SK-N-SH treated with all-trans-retinoic acid at 6 μM for 48 hours (cell line): ENCODE results near the gene C7orf33.

ENCODE experiments used
- BACH2 ChIP-seq: fragments of 250-450 bp; sonication (Bioruptor Pico); IDR thresholded peaks from 2 replicates; pipeline ENCODE4 v1.9.0; 2021; ENCODE audit warnings: mild to moderate bottlenecking, borderline replicate concordance
- ESRRG ChIP-seq: fragments of 250-450 bp; sonication (Bioruptor Pico); IDR thresholded peaks from 2 replicates; pipeline ENCODE4 v1.6.1; 2021; ENCODE audit warnings: mild to moderate bottlenecking
- GLIS3 ChIP-seq: fragments of 250-450 bp; sonication (Bioruptor Pico); IDR thresholded peaks from 2 replicates; pipeline ENCODE4 v1.5.0; 2020; ENCODE audit warnings: mild to moderate bottlenecking, moderate library complexity
- TCF4 ChIP-seq: fragments of 250-450 bp; sonication (Bioruptor Pico); IDR thresholded peaks from 2 replicates; pipeline ENCODE4 v1.8.0; 2021; ENCODE audit warnings: mild to moderate bottlenecking, moderate library complexity, borderline replicate concordance
- TOX ChIP-seq: fragments of 250-450 bp; sonication (Bioruptor Pico); IDR thresholded peaks from 2 replicates; pipeline ENCODE4 v1.8.0; 2021; ENCODE audit warnings: mild to moderate bottlenecking, moderate library complexity, borderline replicate concordance
- ZC3H10 ChIP-seq: fragments of 250-450 bp; sonication (Bioruptor Pico); IDR thresholded peaks from 2 replicates; pipeline ENCODE4 v1.5.1; 2021; ENCODE audit warnings: mild to moderate bottlenecking, moderate library complexity
- ZFP3 ChIP-seq: fragments of 250-450 bp; sonication (Bioruptor Pico); IDR thresholded peaks from 2 replicates; pipeline ENCODE4 v1.5.0; 2020; ENCODE audit warnings: mild to moderate bottlenecking, moderate library complexity
- ZNF70 ChIP-seq: fragments of 450-650 bp; formaldehyde crosslinking; IDR thresholded peaks from 2 replicates; pipeline ENCODE4 v1.5.0; 2020; ENCODE audit warnings: mild to moderate bottlenecking, moderate library complexity
- TF ChIP-seq, protein P1 (sequence below): fragments of 250-450 bp; sonication (Bioruptor Pico); IDR thresholded peaks from 2 replicates; pipeline ENCODE4 v1.8.0; 2020; ENCODE audit warnings: mild to moderate bottlenecking, moderate library complexity, borderline replicate concordance
- TF ChIP-seq, protein P2 (sequence below): fragments of 250-450 bp; sonication (Bioruptor Pico); IDR thresholded peaks from 2 replicates; pipeline ENCODE4 v1.5.0; 2020; ENCODE audit warnings: mild to moderate bottlenecking, moderate library complexity
- TF ChIP-seq, protein P3 (sequence below): fragments of 250-450 bp; sonication (Bioruptor Pico); IDR thresholded peaks from 2 replicates; pipeline ENCODE4 v1.5.1; 2020; ENCODE audit warnings: low read depth, mild to moderate bottlenecking, moderate library complexity
- TF ChIP-seq, protein P4 (sequence below): fragments of 250-450 bp; sonication (Bioruptor Pico); IDR thresholded peaks from 2 replicates; pipeline ENCODE4 v1.8.0; 2021; ENCODE audit warnings: low read depth, mild to moderate bottlenecking, moderate library complexity, borderline replicate concordance

DNA sequence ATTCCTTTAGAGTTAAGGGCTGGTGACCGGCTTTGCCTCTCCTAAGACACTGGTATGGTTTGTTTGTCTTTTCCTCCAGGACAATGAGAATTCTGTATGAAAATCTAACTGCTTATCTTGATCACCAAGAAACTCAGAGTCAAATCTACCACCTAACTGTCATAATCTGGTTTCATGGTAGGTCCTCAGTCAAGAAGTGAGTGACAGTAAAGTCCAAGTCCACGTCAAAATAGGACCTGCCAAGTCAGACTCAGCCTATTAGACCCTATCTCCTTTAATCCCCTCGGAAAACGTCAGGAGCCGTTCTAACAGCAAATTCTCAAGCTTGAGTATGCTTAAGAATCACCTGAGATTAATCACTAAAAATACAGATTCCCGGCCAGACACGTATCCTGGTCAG is 37.4 kb downstream of the C7orf33 start:
- TF ChIP-seq, protein P1, sequence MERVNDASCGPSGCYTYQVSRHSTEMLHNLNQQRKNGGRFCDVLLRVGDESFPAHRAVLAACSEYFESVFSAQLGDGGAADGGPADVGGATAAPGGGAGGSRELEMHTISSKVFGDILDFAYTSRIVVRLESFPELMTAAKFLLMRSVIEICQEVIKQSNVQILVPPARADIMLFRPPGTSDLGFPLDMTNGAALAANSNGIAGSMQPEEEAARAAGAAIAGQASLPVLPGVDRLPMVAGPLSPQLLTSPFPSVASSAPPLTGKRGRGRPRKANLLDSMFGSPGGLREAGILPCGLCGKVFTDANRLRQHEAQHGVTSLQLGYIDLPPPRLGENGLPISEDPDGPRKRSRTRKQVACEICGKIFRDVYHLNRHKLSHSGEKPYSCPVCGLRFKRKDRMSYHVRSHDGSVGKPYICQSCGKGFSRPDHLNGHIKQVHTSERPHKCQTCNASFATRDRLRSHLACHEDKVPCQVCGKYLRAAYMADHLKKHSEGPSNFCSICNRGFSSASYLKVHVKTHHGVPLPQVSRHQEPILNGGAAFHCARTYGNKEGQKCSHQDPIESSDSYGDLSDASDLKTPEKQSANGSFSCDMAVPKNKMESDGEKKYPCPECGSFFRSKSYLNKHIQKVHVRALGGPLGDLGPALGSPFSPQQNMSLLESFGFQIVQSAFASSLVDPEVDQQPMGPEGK (CRISPR knock-in tag): no peak
- TF ChIP-seq, protein P2, sequence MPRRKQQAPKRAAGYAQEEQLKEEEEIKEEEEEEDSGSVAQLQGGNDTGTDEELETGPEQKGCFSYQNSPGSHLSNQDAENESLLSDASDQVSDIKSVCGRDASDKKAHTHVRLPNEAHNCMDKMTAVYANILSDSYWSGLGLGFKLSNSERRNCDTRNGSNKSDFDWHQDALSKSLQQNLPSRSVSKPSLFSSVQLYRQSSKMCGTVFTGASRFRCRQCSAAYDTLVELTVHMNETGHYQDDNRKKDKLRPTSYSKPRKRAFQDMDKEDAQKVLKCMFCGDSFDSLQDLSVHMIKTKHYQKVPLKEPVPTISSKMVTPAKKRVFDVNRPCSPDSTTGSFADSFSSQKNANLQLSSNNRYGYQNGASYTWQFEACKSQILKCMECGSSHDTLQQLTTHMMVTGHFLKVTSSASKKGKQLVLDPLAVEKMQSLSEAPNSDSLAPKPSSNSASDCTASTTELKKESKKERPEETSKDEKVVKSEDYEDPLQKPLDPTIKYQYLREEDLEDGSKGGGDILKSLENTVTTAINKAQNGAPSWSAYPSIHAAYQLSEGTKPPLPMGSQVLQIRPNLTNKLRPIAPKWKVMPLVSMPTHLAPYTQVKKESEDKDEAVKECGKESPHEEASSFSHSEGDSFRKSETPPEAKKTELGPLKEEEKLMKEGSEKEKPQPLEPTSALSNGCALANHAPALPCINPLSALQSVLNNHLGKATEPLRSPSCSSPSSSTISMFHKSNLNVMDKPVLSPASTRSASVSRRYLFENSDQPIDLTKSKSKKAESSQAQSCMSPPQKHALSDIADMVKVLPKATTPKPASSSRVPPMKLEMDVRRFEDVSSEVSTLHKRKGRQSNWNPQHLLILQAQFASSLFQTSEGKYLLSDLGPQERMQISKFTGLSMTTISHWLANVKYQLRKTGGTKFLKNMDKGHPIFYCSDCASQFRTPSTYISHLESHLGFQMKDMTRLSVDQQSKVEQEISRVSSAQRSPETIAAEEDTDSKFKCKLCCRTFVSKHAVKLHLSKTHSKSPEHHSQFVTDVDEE (CRISPR knock-in tag): no peak
- no peak for TF ChIP-seq ZFP3
- TF ChIP-seq GLIS3 (CRISPR knock-in tag): no peak
- no peak for TF ChIP-seq BACH2 (CRISPR knock-in tag)
- no peak for TF ChIP-seq ESRRG (CRISPR knock-in tag)
- TF ChIP-seq ZNF70: no peak
- TF ChIP-seq, protein P3, sequence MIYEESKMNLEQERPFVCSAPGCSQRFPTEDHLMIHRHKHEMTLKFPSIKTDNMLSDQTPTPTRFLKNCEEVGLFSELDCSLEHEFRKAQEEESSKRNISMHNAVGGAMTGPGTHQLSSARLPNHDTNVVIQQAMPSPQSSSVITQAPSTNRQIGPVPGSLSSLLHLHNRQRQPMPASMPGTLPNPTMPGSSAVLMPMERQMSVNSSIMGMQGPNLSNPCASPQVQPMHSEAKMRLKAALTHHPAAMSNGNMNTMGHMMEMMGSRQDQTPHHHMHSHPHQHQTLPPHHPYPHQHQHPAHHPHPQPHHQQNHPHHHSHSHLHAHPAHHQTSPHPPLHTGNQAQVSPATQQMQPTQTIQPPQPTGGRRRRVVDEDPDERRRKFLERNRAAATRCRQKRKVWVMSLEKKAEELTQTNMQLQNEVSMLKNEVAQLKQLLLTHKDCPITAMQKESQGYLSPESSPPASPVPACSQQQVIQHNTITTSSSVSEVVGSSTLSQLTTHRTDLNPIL: no peak
- no peak for TF ChIP-seq TOX (CRISPR knock-in tag)
- no peak for TF ChIP-seq TCF4 (CRISPR knock-in tag)
- TF ChIP-seq, protein P4, sequence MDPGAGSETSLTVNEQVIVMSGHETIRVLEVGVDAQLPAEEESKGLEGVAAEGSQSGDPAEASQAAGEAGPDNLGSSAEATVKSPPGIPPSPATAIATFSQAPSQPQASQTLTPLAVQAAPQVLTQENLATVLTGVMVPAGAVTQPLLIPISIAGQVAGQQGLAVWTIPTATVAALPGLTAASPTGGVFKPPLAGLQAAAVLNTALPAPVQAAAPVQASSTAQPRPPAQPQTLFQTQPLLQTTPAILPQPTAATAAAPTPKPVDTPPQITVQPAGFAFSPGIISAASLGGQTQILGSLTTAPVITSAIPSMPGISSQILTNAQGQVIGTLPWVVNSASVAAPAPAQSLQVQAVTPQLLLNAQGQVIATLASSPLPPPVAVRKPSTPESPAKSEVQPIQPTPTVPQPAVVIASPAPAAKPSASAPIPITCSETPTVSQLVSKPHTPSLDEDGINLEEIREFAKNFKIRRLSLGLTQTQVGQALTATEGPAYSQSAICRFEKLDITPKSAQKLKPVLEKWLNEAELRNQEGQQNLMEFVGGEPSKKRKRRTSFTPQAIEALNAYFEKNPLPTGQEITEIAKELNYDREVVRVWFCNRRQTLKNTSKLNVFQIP (CRISPR knock-in tag): no peak
- no peak for TF ChIP-seq ZC3H10
